Colonic mucosa (tissue), 4 donors: Measurements from ENCODE around the gene RPL3. TPM values are rescaled to one million over a fixed set of nuclear protein-coding genes. Genes with fewer than 3 reads are reported as not detected.

Experiments
- DNase-seq: peaks from one replicate; pipeline ENCODE4 v3.0.0-alpha.2; 2020
- H3K27ac ChIP-seq: fragments of 200-600 bp; one replicate; pipeline ENCODE4 v1.8.0; 2021
- H3K27me3 ChIP-seq: fragments of 200-600 bp; one replicate; pipeline ENCODE4 v1.8.0; 2021
- H3K36me3 ChIP-seq: fragments of 200-600 bp; one replicate; pipeline ENCODE4 v1.8.0; 2021
- H3K4me1 ChIP-seq: fragments of 200-600 bp; one replicate; pipeline ENCODE4 v1.8.0; 2021; ENCODE audit warnings: mild to moderate bottlenecking
- H3K4me3 ChIP-seq: fragments of 200-600 bp; one replicate; pipeline ENCODE4 v1.8.0; 2021
- H3K9ac ChIP-seq, 2 donors: one replicate each; pipeline ENCODE4 v1.7.0; 2013; ENCODE audit warnings: control low read depth in 2 of 2, low read depth in 2 of 2, low read length in 2 of 2
- H3K9me3 ChIP-seq: fragments of 200-600 bp; one replicate; pipeline ENCODE4 v1.8.0; 2021
- intact Hi-C: fragments of 100-400 bp; cut with DNase I; formaldehyde crosslinking; loops from one replicate; pipeline ENCODE4 v1.14.1; 2022
- total RNA-seq, 2 donors: library from RNA; stranded (reverse); fragmentation: NEBNext Ultra II Directional in 1 of 2; extraction: Animal tissue kit (Norgen Biotek cat#: 25700) in 1 of 2; gene quantifications; one replicate each; pipeline ENCODE4 v1.2.1, GENCODE V29; 2021
- TF ChIP-seq, protein P1 (sequence below): fragments of 200-600 bp; IDR thresholded peaks from one replicate; pipeline ENCODE4 v1.8.0; 2022; ENCODE audit warnings: antibody characterized with exemption, mild to moderate bottlenecking
- donor health status: healthy.
- donor health status: DM: no; HTN: no; CAD: no.
- donor health status: DM: no; HTN: no; CAD: no.

RPL3 gene
- total RNA-seq, 2 donors from 2014 or later, result 1,796 to 1,829 TPM

DNA sequence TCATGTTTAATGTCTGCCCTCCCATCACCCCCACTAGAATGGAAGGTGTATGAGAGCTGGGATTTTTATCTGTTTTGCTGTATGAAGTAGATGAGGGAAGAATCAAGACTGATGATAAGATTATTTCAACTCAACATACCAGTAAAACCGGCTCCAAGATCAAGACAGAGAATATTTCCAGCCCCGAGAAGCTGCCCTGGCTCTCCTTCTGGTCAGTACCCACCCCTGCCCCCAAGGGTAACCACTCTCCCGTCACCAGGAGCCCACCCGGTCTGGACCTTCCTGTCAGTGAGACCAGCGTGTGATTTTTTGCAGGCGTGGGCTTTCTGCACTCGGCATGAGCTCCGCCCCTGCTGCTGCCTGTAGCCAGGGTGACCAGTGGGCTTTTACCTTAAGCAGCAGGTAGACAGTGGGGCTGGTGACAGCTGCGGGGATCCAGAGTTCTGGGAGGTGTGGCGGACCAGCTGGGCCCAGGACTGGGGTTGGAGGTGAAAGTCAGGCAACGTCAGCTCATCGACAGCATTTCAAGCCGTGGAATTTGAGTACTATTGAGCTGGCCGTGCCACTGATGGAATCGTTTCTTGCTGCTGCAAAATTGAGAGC lies 25.6 kb downstream of the RPL3 start:
- H3K27ac ChIP-seq, result no peak overlapping the region

DNA sequence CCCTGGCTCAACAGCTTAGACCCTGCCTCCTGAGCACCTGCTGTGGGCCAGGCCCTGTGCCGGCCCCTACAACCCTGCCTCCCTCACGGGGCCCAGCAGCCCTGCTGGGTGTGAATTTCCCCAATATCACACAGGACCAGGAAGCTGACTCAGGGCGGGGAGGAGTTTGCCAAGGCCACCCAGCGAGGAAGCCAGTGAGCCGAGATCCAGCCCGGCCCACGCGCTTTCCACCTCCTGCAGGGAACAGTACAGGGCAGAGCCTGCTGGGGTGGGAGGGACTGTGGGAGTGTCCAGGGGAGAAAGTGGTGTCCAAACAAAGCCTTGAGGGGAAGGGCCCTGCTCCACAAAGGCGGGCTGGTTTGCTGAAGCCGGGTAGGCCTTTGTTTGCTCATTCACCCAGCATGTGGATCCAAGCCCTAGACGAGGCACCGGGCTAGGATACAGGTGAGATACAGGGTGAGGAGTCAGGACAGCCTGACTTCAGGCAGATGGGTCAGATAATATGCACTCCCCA lies 26.8 kb downstream of the RPL3 start:
- peaks cover 6% of the 10 kb centered on the region for H3K4me1 ChIP-seq
- TF ChIP-seq, protein P1, sequence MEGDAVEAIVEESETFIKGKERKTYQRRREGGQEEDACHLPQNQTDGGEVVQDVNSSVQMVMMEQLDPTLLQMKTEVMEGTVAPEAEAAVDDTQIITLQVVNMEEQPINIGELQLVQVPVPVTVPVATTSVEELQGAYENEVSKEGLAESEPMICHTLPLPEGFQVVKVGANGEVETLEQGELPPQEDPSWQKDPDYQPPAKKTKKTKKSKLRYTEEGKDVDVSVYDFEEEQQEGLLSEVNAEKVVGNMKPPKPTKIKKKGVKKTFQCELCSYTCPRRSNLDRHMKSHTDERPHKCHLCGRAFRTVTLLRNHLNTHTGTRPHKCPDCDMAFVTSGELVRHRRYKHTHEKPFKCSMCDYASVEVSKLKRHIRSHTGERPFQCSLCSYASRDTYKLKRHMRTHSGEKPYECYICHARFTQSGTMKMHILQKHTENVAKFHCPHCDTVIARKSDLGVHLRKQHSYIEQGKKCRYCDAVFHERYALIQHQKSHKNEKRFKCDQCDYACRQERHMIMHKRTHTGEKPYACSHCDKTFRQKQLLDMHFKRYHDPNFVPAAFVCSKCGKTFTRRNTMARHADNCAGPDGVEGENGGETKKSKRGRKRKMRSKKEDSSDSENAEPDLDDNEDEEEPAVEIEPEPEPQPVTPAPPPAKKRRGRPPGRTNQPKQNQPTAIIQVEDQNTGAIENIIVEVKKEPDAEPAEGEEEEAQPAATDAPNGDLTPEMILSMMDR, result no peak
- no peaks in the 10 kb centered on the region for H3K9me3 ChIP-seq
- peak overlapping the region in 1 of 2 donors; percentile 23 for H3K9ac ChIP-seq
- intact Hi-C loops, result no loop called here
- H3K27me3 ChIP-seq, result no peaks in the 10 kb centered on the region
- peak overlapping the region; percentile 30 for H3K27ac ChIP-seq
- peak; percentile 90 for DNase-seq
- H3K4me3 ChIP-seq, result no peak overlapping the region
- no peaks in the 10 kb centered on the region for H3K36me3 ChIP-seq

More for the DNA sequence above, 25.6 kb downstream of the RPL3 start:
- no peaks in the 10 kb centered on the region for H3K36me3 ChIP-seq
- peaks cover 6% of the 10 kb centered on the region for H3K4me1 ChIP-seq
- H3K27me3 ChIP-seq, result no peaks in the 10 kb centered on the region
- TF ChIP-seq, protein P1, result no peak
- no peak overlapping the region for H3K4me3 ChIP-seq
- intact Hi-C loops, result no loop called here
- no peaks in the 10 kb centered on the region for H3K9me3 ChIP-seq
- H3K9ac ChIP-seq, result no peak overlapping the region
- DNase-seq, result no peak

DNA sequence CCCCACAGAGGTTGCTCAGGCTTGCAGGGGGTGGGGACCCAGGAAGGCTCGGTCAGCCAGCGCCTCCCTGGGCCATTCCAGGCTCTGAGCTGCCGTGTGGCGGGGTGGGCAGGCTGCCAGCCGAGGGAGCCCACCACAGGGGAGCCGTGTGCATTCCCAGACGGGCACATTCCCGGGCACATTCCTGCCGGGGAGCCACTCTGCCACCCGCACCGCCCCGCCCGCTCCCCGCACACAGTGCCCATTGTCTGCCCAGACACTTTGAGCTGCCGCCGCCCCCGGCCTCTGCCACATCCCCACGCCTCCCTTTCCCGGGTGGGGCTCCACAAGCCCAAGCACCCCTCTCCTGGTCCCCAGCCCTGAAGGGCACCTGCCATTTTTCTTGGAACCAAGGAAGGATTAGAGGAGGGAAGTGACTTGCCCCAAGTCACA lies 27.4 kb downstream of the RPL3 start:
- H3K9ac ChIP-seq, result peak overlapping the region in 1 of 2 donors; percentile 23
- H3K4me3 ChIP-seq, result no peak overlapping the region
- H3K36me3 ChIP-seq, result no peaks in the 10 kb centered on the region
- peak overlapping the region; percentile 30 for H3K27ac ChIP-seq
- no peaks in the 10 kb centered on the region for H3K9me3 ChIP-seq
- intact Hi-C loops, result no loop called here
- no peaks in the 10 kb centered on the region for H3K27me3 ChIP-seq
- DNase-seq, result no peak
- H3K4me1 ChIP-seq, result peaks cover 6% of the 10 kb centered on the region
- TF ChIP-seq, protein P1, result no peak

DNA sequence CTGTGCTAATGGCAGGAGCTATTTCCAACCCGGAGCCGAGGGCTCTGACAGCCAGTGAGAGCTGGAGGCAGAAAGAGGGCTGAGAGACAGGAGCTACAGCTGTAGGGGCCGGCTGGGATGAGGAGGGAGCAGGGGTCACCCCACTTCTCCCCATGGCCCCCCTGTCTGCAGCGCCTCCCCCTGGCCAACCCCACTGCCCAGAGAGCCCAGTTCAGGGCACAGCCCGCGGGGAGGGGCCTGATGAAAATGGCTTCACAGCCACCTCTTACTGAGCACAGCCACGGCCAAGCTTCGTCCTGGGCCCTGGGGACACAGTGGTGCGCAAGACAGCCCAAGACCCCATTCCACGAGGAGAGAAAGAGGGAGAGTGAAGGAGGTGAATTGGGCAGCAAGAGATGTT lies 27.9 kb downstream of the RPL3 start:
- intact Hi-C loops, result no loop called here
- H3K4me3 ChIP-seq, result no peak overlapping the region
- TF ChIP-seq, protein P1, result no peak
- H3K9me3 ChIP-seq, result no peaks in the 10 kb centered on the region
- no peak for DNase-seq
- no peak overlapping the region for H3K9ac ChIP-seq
- H3K27me3 ChIP-seq, result no peaks in the 10 kb centered on the region
- H3K4me1 ChIP-seq, result peaks cover 6% of the 10 kb centered on the region
- no peaks in the 10 kb centered on the region for H3K36me3 ChIP-seq
- no peak overlapping the region for H3K27ac ChIP-seq

DNA sequence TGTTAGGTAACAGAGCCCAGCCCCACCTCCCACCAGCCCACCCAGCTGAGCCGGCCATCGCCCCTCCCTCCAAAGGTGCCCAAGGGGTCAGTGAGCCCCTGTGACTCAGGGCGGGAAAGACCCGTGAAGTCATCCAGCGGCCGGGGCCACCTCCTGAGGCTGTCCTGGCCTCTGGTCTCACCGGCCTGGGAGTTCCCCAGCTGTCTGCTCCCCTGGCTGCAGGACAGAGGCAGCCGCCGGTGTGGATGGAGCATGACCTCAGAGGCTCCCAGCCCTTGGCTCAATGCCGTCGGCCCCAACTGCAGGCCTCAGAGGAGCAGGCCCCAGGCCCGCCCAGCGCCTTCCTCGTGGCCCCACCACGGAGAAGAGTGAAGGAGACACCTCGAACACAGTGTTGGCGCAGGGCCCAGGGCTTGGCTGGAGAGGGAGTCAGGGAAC lies 28.7 kb downstream of the RPL3 start:
- Histone ChIP-seq H3K9me3 (no peaks in the 10 kb centered on the region), H3K9ac (no peak overlapping the region), H3K27me3 (no peaks in the 10 kb centered on the region), H3K4me1 (peaks cover 6% of the 10 kb centered on the region), H3K36me3 (no peaks in the 10 kb centered on the region), H3K27ac (no peak overlapping the region), H3K4me3 (no peak overlapping the region)
- DNase-seq, result no peak
- intact Hi-C loops, result no loop called here
- TF ChIP-seq, protein P1, result no peak
